GM08714 (cell line): Measurements from ENCODE around the gene IHH.

Experiments
- H3K4me3 ChIP-seq: fragments of 200-500 bp; sonication (Bioruptor generic); 2 replicates; pipeline ENCODE4 v1.5.1; 2014; ENCODE audit warnings: mild to moderate bottlenecking, low read length, inconsistent platforms
- ZNF274 ChIP-seq: IDR thresholded peaks from 2 replicates; pipeline ENCODE4 v1.6.1; 2012; ENCODE audit warnings: mild to moderate bottlenecking, low read depth, low read length

The IHH gene

DNA sequence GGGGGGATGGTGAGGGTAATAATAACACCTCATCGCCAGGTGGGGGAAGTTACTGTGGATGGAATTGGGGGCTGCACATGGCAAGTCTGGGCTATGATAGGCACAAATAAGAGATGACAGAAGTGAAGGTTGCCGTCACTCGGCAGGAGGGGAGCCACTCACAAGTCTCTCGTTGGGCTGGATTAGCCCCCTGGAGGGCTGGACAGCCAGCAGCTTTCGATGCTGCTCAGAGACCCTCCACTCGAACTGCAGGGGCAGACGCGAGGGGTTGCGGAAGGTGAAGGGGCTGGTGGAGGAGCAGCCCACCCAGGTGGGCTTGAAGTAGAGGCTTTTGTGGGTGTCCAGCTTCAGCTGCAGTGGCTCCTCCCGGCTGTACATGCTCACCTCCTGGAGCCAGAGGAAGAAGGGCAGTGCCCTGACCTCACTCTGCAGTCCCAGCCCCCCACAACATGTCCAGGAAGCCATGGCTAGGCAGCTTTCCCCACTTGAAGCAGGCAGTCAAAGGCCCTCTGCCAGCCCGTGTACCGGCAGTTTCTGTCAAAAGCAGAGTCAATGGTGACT, 37.6 kb downstream of the IHH start:
- no peak for TF ChIP-seq ZNF274
- H3K4me3 ChIP-seq, result no peak overlapping the region

DNA sequence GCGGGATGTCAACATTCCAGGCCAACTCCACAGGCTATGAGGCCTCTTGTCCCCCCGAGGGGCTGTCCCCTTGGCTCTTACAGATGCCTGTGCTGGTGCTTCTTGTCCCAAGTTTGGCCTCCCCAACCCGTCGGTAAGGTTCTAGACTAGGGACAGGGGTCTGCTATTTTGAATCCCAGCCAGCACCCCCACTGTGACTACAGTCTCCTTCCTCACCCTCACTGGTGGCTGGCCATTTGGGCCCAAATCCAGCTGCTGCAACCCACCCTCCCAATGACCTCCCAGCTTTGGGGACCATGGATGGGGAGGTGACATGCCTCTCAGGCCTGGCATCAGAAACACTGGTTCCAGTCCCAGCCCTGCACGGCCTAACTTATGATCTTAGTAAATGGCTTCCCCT, 38.1 kb downstream of the IHH start:
- TF ChIP-seq ZNF274, result no peak

DNA sequence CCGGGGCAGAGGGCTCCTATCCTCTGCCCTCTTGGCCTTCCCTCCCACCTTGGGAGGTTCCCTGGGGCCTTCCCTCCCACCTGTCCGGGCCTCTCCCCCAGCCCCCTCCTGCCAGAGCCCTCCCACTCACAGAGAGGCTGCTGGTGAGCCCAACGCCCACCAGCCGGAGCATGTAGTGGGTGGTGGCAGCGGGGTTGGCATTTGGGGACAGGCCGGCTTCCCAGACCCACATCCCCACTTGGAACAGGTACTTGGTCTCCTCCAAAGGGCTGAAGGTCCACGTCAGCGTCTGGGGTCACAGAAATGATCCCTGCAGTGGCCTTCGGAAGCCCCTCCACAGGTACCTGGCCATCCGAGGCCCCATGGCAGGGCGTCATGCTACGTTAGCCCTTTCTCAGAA, 38.7 kb downstream of the IHH start:
- H3K4me3 ChIP-seq, result no peak overlapping the region
- TF ChIP-seq ZNF274, result no peak

More for the DNA sequence above, 38.1 kb downstream of the IHH start:
- no peak overlapping the region for H3K4me3 ChIP-seq

DNA sequence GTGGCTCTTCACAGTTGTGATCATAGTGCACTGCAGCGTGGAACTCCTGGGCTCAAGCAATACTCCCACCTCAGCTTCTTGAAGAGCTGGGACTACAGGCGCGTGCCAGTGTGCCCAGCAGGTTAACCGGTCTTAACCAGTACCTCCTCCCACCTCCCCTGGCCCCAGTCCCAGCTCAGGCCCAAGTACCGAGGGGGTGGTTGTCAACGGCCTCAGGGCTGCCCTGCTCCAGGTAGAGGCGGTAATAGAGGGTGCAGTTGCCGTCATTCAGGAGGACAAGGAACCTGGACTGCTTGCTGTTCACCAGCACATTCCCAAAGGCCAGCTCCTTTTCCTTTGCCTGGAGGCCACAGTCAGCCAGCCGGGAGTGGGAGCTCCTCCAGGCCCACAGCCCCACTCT, 39.1 kb downstream of the IHH start:
- H3K4me3 ChIP-seq, result no peak overlapping the region
- no peak for TF ChIP-seq ZNF274

DNA sequence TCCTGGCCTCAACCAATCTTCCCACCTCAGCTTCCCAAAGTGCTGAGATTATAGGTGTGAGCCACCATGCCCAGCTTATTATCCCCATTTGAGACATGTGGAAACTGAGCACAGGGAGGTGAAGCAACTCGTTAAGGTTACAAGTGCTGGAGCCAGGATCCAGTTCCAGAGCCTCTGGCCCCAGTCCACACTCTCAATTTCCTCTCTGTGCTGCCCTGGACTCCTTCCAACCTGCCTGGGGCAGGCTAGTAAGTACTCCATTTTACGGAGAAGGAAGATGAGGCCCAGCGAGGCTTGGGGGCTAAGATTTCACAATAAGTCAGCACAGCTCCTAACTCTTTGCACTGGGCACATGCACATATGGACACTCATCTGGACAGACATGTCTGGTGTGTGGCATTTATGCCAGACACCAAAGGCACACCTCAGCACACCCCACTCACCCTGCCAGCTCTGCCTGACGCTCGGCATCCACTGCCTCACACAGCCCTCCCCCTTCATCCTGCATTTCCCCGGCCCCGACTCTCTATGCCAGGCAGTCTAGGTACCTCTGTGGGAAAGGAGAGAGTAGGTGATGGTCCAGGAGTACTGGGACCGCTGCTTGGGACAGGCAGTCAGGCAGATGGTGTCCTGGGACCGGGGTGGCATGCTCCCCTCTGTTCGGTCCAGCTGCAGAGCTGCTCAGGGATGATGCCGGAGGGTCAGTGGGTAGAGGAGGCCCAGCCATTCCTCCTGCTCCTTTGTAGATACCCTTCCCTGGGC, 39.9 kb downstream of the IHH start:
- no peak overlapping the region for H3K4me3 ChIP-seq
- TF ChIP-seq ZNF274, result no peak

DNA sequence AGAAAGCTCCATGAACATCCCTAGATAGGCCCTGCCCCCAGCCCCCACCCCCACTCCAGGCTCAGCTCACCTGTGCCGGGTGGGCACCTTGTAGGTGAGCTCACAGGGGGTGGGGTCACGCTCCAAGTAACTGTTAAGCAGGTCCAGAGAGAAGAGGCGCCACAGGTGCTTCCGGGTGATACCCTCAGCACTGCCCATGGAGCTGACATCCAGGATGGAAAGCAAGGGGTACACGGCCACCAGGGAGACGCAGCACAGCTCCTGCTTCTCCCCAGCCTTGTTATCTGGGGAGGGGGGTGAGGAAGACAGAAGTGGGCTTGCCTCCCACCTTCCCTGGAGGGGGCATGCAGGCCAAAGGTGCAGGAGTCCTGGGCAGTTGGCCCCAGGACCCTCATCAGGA, 41.3 kb downstream of the IHH start:
- TF ChIP-seq ZNF274, result no peak
- H3K4me3 ChIP-seq, result no peak overlapping the region

DNA sequence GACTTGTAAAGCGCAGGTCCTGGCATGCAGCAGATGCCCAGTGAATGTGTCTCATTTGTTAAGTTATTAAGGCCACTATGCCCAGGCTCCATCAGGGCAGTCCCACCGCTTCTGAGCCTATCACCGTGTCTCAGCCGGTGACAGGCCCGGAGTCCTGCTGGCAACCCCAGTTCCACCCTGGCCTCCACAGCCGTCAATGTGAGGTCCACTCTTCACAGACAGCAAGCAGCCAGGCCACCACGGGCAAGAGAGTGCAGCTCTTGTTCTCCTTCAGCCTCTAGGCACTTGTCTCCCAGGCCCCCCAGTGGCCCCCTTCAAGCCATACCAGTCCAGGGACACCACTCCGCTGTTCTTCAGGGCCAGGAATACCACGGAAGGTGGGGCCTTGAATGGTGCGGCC, 42.0 kb downstream of the IHH start:
- no peak overlapping the region for H3K4me3 ChIP-seq
- no peak for TF ChIP-seq ZNF274

DNA sequence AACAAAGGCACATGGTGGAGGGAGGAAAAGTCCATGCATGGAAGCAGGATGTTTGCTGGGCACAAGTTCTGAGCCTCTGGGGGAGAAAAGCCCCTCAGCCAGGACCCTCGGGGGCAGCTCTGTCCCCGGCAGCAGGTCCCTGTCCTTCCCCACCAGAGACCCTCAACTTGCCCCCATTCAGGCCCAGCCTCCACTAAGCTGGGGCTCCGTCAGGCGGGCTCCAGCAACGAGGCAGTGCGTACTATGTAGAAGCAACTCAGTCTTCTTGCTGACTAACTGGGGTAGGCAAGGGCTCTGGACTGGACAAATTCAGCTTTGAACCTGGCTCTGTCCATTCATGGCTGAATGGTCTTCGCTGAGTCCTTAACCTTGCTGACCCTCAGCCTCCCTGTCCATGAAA, 42.4 kb downstream of the IHH start:
- TF ChIP-seq ZNF274, result no peak
- H3K4me3 ChIP-seq, result no peak overlapping the region

DNA sequence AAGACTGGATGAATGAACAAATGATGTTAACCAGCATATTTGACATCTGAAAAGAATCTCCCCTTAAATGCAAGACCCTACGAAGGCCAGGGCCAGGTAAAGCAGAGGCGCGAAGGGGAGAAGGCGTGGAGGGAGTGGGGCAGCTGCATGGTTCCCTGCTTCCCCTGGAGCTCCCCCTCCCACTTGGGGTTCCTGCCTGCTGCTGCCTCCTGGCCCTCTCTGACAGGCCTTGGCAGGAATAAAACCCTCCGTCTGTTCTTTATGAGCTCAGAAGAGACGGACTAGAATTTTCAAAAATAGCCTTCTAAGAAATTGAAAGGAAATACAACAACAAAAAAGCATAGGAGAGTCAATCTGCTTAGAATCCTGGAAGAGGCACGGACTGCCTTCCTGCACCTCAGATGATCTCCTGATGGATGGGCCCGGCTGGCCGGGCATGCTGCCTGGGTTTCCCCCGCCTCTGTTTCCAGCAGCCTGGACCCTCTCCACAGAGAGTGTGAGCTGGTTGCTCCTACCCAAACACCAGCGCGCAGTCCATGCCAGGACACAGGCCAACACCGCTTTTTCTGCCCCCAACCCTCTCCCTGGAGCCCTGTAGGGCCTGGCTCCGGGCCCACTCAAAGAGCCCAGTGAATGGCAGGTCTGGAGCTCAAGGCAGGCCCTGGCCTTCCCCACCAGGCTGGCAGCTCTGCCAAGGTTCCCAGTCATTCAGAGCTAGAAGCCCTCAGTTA, 43.4 kb downstream of the IHH start:
- H3K4me3 ChIP-seq, result no peak overlapping the region
- TF ChIP-seq ZNF274, result no peak

DNA sequence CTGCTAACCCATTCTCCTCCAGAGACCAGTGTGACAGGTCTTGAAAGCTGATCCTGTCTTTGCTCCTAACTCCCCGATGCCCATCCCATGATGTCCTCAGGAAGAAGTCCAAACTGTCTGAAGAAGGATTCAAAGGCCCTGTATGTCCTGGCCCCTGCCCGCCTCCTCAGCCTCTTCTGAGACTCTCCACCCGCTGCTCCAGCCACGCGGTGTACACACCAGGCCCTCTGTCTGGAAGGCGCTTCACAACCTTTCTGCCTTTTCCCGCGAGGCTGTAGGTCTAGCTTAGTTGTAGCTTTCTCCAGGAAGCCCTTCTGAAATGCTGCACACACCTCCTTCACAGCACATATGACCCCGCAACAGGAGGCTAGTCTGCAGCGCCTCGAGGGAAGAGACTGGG, 44.0 kb downstream of the IHH start:
- H3K4me3 ChIP-seq, result no peak overlapping the region
- TF ChIP-seq ZNF274, result no peak

DNA sequence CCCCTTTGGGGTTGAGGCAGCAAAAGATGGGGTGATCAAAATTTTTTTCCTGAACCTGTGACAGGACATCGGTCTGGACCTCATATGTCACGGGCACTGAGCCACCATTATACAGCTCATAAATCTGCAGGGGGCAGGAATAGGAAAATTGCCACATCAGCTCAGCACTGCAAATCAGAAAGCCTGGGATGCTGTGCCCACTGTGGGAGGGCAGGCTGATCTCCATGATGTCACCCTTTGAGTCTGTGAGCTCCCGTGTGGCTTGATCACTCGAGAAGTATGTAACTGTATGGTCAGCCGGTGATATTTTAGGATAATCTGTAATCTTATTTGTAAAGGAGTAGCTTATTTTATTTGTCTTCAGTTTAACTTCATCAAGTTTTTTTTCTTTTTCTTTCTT, 49.8 kb downstream of the IHH start:
- no peak for TF ChIP-seq ZNF274
- no peak overlapping the region for H3K4me3 ChIP-seq

DNA sequence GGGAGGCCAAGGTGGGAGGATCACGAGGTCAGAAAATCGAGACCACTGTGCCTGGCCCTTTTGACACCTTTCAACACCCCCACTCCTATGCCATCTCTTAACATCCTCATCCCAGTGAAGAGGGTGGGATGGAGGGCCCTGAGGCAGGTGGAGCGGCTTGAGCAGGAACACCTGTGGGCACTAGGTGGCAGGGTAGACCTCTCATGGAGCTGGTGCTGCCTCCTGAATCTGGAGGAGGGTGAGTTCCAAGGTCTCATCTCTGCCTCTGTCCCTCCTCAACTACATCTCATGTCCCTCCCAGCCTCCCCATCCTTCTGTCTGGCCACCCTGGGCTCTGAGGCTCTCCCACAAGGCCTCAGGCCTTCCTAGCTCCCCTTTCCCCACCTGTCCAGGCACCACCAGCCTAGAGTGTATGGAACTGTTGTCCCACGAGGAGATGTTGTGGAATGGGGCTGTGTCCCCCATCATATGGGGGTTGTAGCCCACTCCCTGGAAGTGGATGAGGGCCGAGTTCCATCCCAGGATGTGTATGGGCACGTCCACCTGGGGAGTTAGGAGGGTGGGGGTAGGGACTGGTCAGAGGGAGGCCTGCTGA, 50.5 kb downstream of the IHH start:
- no peak for TF ChIP-seq ZNF274
- H3K4me3 ChIP-seq, result no peak overlapping the region

DNA sequence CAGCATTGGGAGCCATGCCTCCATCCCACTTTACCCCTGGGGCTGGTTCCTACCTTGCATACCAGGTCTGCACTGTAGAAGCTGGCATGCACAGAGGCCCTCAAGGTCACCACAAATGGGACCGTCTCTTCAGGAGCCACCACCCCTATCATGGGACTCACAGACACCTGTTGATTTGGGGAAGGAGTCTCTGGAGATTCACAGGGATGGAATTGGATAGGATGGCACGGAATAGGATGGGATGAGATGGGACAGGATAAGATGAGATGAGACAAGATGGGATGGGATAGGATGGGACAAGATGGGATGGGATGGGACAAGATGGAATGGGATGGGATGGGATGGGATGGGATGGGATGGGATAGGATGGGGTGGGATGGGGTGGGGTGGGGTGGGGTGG, 51.4 kb downstream of the IHH start:
- no peak for TF ChIP-seq ZNF274
- H3K4me3 ChIP-seq, result no peak overlapping the region
